Activated naive CD4-positive, alpha-beta T cell treated with anti-CD3 and anti-CD28 coated beads for 36 hours (primary cell): Measurements from ENCODE around the gene COPE. TPM values are rescaled to one million over a fixed set of nuclear protein-coding genes. Genes with fewer than 3 reads are reported as not detected.
A peak's percentile ranks its signal among the peaks of the same experiment; 100 is the strongest.

Source experiments
- CTCF ChIA-PET: fragments of 350-600 bp; sonication (Branson Sonifier 250); formaldehyde crosslinking; loops from one replicate; lab custom pipeline; 2021; ENCODE audit warnings: antibody characterized with exemption; lab: Charles Lee
- DNase-seq: peaks from one replicate; pipeline ENCODE4 v3.0.0-alpha.2; 2020
- H3K27ac Mint-ChIP-seq: one replicate; pipeline ENCODE4 v1.8.0; 2021; ENCODE audit warnings: mild to moderate bottlenecking, mixed read lengths
- H3K27me3 Mint-ChIP-seq: one replicate; pipeline ENCODE4 v1.8.0; 2021; ENCODE audit warnings: low read depth, mixed read lengths
- H3K36me3 Mint-ChIP-seq: one replicate; pipeline ENCODE4 v1.8.0; 2021; ENCODE audit warnings: low read depth, mixed read lengths
- H3K4me1 Mint-ChIP-seq: one replicate; pipeline ENCODE4 v1.8.0; 2021; ENCODE audit warnings: low read depth, mixed read lengths
- H3K4me3 Mint-ChIP-seq: one replicate; pipeline ENCODE4 v1.8.0; 2021; ENCODE audit warnings: mild to moderate bottlenecking, moderate library complexity, mixed read lengths
- H3K9me3 Mint-ChIP-seq: one replicate; pipeline ENCODE4 v1.8.0; 2021; ENCODE audit warnings: mixed read lengths
- intact Hi-C: fragments of 100-400 bp; cut with micrococcal nuclease; formaldehyde crosslinking; loops from one replicate; pipeline ENCODE4 v1.15.1; 2023
- total RNA-seq, 2 experiments: library from RNA; stranded (reverse); gene quantifications; one replicate each; pipeline ENCODE4 v1.2.3, GENCODE V29; 2021

Gene COPE
- total RNA-seq, 2 experiments from 2014 or later = 199 to 200 TPM

- Mint-ChIP-seq H3K27me3 (no peaks in the 10 kb centered on the region), H3K36me3 (no peaks in the 10 kb centered on the region), H3K4me3 (no peak overlapping the region), H3K9me3 (no peaks in the 10 kb centered on the region), H3K4me1 (no peaks in the 10 kb centered on the region), H3K27ac (no peak overlapping the region)
- CTCF ChIA-PET = interaction anchor here (1.3 kb wide), 1 partner anchor 16 kb away, joined by 3 read pairs; no protein-coding TSS in a partner anchor
- no peak for DNase-seq
- intact Hi-C loops = no loop called here
Observed at GRCh38 chr19:18876865-18877264, 42.3 kb downstream of the COPE start.

GRCh38 chr19:18875726-18876125 lies 43.5 kb downstream of the COPE start:
- intact Hi-C loops = no loop called here
- Mint-ChIP-seq H3K36me3 (no peaks in the 10 kb centered on the region), H3K27ac (no peak overlapping the region), H3K9me3 (no peaks in the 10 kb centered on the region), H3K4me3 (no peak overlapping the region), H3K27me3 (peaks cover 3% of the 10 kb centered on the region), H3K4me1 (peaks cover 2% of the 10 kb centered on the region)
- no peak for DNase-seq
- CTCF ChIA-PET = interaction anchor here (0.6 to 0.7 kb wide), 2 partner anchors 17 to 70 kb away, joined by 3 read pairs; no protein-coding TSS in a partner anchor

GRCh38 chr19:18871543-18871942 lies 47.6 kb downstream of the COPE start:
- DNase-seq = no peak
- CTCF ChIA-PET = interaction anchor here (0.7 kb wide), 1 partner anchor 185 kb away, joined by 4 read pairs; no protein-coding TSS in a partner anchor
- intact Hi-C loops = no loop called here
- peaks cover 6% of the 10 kb centered on the region for H3K36me3 Mint-ChIP-seq
- H3K4me1 Mint-ChIP-seq = peaks cover 5% of the 10 kb centered on the region
- H3K9me3 Mint-ChIP-seq = no peaks in the 10 kb centered on the region
- peaks cover 3% of the 10 kb centered on the region for H3K27me3 Mint-ChIP-seq
- no peak overlapping the region for H3K27ac Mint-ChIP-seq
- no peak overlapping the region for H3K4me3 Mint-ChIP-seq

GRCh38 chr19:18870531-18871172 lies 48.5 kb downstream of the COPE start:
- no peaks in the 10 kb centered on the region for H3K9me3 Mint-ChIP-seq
- intact Hi-C loops = no loop called here
- H3K27ac Mint-ChIP-seq = no peak overlapping the region
- no peak for DNase-seq
- no peak overlapping the region for H3K4me3 Mint-ChIP-seq
- peaks cover 5% of the 10 kb centered on the region for H3K4me1 Mint-ChIP-seq
- CTCF ChIA-PET = interaction anchor here (0.7 kb wide), 1 partner anchor 186 kb away, joined by 4 read pairs; no protein-coding TSS in a partner anchor
- H3K27me3 Mint-ChIP-seq = peaks cover 3% of the 10 kb centered on the region
- H3K36me3 Mint-ChIP-seq = peaks cover 8% of the 10 kb centered on the region

GRCh38 chr19:18869781-18870530 lies 49.2 kb downstream of the COPE start:
- CTCF ChIA-PET = no interaction called here
- Mint-ChIP-seq H3K27me3 (peaks cover 3% of the 10 kb centered on the region), H3K27ac (no peak overlapping the region), H3K36me3 (peaks cover 9% of the 10 kb centered on the region), H3K4me3 (no peak overlapping the region), H3K4me1 (peaks cover 5% of the 10 kb centered on the region), H3K9me3 (no peaks in the 10 kb centered on the region)
- intact Hi-C loops = no loop called here
- DNase-seq = no peak

GRCh38 chr19:18869023-18869618 lies 50.1 kb downstream of the COPE start:
- DNase-seq = no peak
- Mint-ChIP-seq H3K9me3 (no peaks in the 10 kb centered on the region), H3K27me3 (peaks cover 3% of the 10 kb centered on the region), H3K4me1 (peaks cover 5% of the 10 kb centered on the region), H3K4me3 (no peak overlapping the region), H3K27ac (no peak overlapping the region), H3K36me3 (peaks cover 14% of the 10 kb centered on the region)
- intact Hi-C loops = no loop called here
- CTCF ChIA-PET = no interaction called here

GRCh38 chr19:18868380-18869022 lies 50.7 kb downstream of the COPE start:
- DNase-seq = no peak
- H3K27me3 Mint-ChIP-seq = peaks cover 3% of the 10 kb centered on the region
- intact Hi-C loops = no loop called here
- H3K4me3 Mint-ChIP-seq = no peak overlapping the region
- CTCF ChIA-PET = no interaction called here
- H3K4me1 Mint-ChIP-seq = peaks cover 5% of the 10 kb centered on the region
- H3K36me3 Mint-ChIP-seq = peaks cover 19% of the 10 kb centered on the region
- peak overlapping the region; percentile 36 for H3K27ac Mint-ChIP-seq
- no peaks in the 10 kb centered on the region for H3K9me3 Mint-ChIP-seq

- Mint-ChIP-seq H3K36me3 (peaks cover 21% of the 10 kb centered on the region), H3K27me3 (peaks cover 3% of the 10 kb centered on the region), H3K4me3 (no peak overlapping the region), H3K9me3 (no peaks in the 10 kb centered on the region), H3K27ac (no peak overlapping the region), H3K4me1 (peaks cover 5% of the 10 kb centered on the region)
- CTCF ChIA-PET = interaction anchor here (1.0 to 1.5 kb wide), 3 partner anchors 19 to 36 kb away, joined by 3 read pairs; partner anchors contain the start of gene UPF1
- intact Hi-C loops = no loop called here
- DNase-seq = no peak
Observed at GRCh38 chr19:18867751-18868150, 51.4 kb downstream of the COPE start.

GRCh38 chr19:18867199-18867598 lies 52.0 kb downstream of the COPE start:
- Mint-ChIP-seq H3K4me1 (peaks cover 5% of the 10 kb centered on the region), H3K36me3 (peaks cover 25% of the 10 kb centered on the region), H3K9me3 (no peaks in the 10 kb centered on the region), H3K4me3 (no peak overlapping the region), H3K27me3 (peaks cover 3% of the 10 kb centered on the region), H3K27ac (no peak overlapping the region)
- CTCF ChIA-PET = interaction anchor here (0.6 to 1.5 kb wide), 6 partner anchors 18 to 184 kb away, joined by 3 read pairs; partner anchors contain the start of gene UPF1
- DNase-seq = no peak
- intact Hi-C loops = no loop called here

GRCh38 chr19:18866800-18867123 lies 52.4 kb downstream of the COPE start:
- H3K4me3 Mint-ChIP-seq = no peak overlapping the region

GRCh38 chr19:18865973-18866799 lies 53.0 kb downstream of the COPE start:
- H3K27ac Mint-ChIP-seq = no peak overlapping the region
- intact Hi-C loops = no loop called here

More at GRCh38 chr19:18866800-18867123, 52.4 kb downstream of the COPE start:
- CTCF ChIA-PET = interaction anchor here (0.6 to 1.5 kb wide), 8 partner anchors 16 to 184 kb away, joined by 3 to 4 read pairs (median 3); partner anchors contain the start of gene UPF1
- H3K9me3 Mint-ChIP-seq = no peaks in the 10 kb centered on the region
- H3K27ac Mint-ChIP-seq = no peak overlapping the region
- intact Hi-C loops = no loop called here
- peaks cover 5% of the 10 kb centered on the region for H3K4me1 Mint-ChIP-seq
- H3K36me3 Mint-ChIP-seq = peaks cover 30% of the 10 kb centered on the region
- peaks cover 3% of the 10 kb centered on the region for H3K27me3 Mint-ChIP-seq
- no peak for DNase-seq

More at GRCh38 chr19:18865973-18866799, 53.0 kb downstream of the COPE start:
- DNase-seq = peak; percentile 66
- H3K36me3 Mint-ChIP-seq = peaks cover 33% of the 10 kb centered on the region
- no peak overlapping the region for H3K4me3 Mint-ChIP-seq
- H3K4me1 Mint-ChIP-seq = peaks cover 5% of the 10 kb centered on the region
- no peaks in the 10 kb centered on the region for H3K9me3 Mint-ChIP-seq
- peaks cover 3% of the 10 kb centered on the region for H3K27me3 Mint-ChIP-seq
- CTCF ChIA-PET = interaction anchor here (1.0 to 1.5 kb wide), 6 partner anchors 16 to 418 kb away, joined by 3 to 4 read pairs (median 3); partner anchors contain the start of gene UPF1
